ENCODE results near the gene WDR88. TPM values are rescaled to one million over a fixed set of nuclear protein-coding genes. Genes with fewer than 3 reads are reported as not detected.
"Not testable (repeated sequence)": the region's sequence is repeated elsewhere in the genome, so short reads cannot be mapped to it uniquely, and the experiment has no call there.

The WDR88 gene
- total RNA-seq, 1 donor from 2014 or later, result not detected

DNA sequence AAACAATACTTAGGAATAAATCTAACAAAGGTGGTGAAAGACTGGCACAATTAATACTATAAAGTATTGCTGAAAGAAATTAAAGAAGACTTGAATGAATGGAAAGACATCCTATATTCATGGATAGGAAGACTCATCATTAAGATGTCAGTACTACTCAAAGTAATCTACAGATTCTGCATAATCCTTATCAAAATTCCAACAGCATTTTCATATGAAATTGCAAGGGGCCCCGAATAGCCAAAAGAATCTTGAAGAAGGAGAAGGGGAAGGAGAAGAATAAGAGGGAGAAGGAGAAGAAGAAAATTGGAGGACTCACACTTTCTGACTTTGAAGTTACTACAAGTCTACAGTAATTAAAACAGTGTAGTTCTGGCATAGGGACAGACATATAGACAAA, 36.6 kb downstream of the WDR88 start:
- intact Hi-C loops (cut with micrococcal nuclease), result no loop called here

DNA sequence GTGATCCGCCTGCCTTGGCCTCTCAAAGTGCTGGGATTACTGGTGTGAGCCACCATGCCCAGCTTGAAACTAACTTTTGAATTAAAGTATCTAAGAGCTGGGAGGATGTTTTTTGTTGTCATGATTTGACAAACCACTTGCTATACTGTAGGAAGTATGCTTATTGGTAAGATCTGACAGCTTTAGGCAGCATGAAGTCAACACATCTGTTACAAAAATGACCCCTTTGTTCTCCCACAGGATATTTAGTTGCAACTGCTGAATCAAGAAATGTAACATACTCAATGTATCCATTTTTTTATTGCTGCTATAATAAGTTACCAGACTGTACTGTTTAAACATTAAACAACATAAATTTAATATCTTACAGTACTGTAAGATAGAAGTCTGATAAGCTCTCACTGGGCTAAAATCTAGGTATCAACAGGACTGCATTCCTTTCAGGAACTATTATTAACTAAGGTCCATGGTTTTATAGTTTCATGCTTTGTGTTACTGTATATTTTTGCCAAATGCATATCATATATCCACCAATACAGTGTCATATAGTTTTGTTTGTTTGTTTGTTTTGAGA, 39.4 kb downstream of the WDR88 start:
- intact Hi-C loops (cut with micrococcal nuclease), result no loop called here

DNA sequence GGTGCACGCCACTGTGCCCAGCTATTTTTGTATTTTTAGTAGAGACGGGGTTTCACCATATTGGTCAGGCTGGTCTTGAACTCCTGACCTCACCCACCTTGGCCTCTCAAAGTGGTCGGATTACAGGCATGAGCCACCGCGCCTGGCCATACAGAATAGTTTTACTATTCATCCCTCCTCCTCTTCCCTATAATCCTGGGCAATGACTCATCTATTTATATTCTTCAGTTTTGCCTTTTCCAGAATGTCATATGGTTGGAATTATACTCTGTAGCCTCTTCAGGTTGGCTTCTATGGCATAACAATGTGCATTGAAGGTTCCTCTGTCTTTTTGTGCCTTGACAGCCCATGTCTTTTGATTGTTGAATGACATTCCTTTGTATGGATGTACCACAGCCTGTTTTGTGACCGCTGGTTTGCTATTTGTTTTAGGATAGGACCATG, 40.0 kb downstream of the WDR88 start:
- intact Hi-C loops (cut with micrococcal nuclease), result no loop called here

DNA sequence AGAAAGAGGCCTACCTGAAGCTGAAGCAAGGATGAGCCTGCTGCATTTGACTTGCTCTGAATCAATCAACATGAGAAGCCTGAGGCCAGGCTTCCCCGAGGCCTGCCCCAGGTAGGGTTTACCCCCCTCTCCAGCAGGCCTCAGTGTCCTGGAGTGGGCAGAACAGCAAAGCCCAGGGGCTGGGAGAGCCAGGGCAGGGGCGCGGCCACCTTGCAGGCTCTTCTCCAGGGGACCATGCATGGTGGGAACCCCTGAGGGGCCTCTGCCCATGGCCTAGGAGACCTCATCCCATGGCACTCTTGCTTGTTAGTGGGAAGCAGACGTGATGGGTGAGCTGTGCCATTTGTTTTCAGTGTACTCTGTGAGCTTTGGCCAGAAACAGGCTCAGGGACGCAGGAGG, 42.3 kb downstream of the WDR88 start:
- intact Hi-C loops (cut with micrococcal nuclease), result no loop called here

DNA sequence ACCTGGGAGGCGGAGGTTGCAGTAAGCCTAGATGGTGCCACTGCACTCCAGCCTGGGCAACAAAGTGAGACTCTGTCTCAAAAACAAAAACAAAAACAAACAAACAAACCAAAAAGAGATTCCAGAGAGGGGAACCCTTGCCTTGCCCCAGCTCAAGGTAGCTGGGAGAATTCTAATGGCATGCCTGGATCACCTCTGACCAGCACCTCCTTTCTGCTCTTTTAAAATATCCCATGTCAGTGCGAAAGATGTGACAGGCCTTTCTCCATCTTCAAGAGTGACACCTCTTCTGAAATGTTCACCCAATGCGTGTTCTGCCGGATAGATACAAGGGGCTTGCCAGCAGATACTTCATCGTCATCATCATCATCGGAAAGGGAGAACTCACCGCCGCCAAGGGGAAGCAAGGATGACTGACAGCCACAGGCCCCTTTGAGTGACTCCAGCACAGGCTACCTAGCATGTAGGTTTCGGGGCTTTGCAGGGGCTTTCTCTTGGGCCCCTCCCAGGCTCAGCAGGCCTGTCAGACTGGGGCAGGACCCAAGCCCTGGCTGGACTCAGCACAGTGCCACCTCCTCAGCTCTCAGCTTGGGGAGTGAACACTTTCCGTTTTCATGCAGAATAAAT, 43.4 kb downstream of the WDR88 start:
- intact Hi-C loops (cut with micrococcal nuclease), result loop anchor here (5.0 kb wide), 2 partner anchors 112 to 828 kb away; partner anchors contain the start of gene ZNF507

DNA sequence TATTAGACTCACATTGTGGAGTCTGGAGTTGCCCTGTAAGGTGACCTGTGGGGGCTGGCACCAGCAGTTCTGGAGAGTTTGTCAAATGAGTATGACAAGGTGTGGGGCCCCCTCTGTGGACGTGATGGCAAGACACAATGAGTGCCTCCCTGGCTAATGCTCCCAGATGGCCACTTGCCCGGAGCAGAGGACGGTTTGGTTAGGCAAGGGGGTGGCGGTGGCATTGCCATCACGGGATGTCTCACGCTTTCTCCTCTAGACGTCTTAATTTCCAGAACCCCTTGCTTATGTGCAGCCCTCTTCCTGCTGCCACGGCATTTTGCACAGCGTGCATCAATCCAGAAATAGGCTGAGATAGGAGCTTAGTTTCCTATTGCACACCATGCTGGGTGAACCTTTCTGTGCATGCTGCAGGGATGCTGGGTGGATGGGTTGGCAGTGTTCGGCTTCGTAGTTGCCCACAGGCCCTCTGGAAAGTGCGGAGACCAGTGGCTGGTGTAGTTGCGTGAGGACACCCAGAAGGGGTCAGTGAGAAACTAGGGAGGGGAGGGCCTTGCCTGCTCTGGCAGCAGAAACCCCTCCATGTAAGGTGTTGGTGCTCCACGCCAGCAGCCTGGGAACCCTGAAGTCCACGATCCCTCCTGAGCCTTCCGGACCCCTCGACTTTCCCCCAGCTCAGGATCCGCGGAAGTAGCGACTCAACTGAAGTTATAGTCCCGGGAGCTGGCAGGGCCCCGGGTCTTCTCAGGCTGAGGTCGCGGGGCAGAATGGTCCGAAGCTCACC, 44.2 kb downstream of the WDR88 start:
- intact Hi-C loops (cut with micrococcal nuclease), result loop anchor here (2.0 to 5.0 kb wide), 6 partner anchors 95 to 1961 kb away; partner anchors contain the start of genes DPY19L3, GPATCH1 and ZNF507

DNA sequence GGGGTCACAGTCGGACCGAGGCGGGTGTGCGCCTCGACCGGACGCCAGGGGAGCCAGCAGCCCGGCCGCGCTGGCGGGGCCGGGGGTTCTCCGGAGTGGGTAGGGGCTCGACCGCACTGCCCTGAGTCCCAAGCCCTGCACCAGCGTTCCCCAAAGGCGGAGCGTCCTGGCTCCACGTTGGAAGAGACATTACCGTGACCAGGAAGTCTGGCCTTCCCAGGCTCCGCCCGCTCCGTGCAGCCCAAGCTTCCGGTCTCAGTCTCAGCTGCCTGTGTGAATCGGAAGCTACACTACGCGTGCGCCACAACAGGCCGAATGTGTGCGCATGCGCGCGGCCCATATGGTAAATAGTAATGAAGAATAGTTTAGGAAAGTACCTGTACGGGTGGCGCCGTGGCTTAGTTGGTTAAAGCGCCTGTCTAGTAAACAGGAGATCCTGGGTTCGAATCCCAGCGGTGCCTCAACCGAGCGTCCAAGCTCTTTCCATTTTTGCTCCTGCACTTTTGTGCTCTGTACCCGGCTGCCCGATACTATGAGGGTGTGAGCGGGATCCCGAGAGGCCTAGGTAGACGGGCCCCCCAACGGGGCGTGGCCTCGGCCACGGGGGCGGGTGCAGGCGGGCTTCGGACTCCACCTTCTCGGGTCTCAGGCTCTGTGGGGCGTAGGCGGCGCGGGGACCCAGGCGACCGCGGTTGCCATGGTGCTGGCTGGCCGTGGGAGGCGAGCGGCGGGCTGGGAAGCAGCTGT, 44.9 kb downstream of the WDR88 start:
- intact Hi-C loops (cut with micrococcal nuclease), result loop anchor here (1.0 to 5.0 kb wide), 16 partner anchors 17 to 1962 kb away; partner anchors contain the start of genes ANKRD27, CEBPG, DPY19L3 and FAAP24

DNA sequence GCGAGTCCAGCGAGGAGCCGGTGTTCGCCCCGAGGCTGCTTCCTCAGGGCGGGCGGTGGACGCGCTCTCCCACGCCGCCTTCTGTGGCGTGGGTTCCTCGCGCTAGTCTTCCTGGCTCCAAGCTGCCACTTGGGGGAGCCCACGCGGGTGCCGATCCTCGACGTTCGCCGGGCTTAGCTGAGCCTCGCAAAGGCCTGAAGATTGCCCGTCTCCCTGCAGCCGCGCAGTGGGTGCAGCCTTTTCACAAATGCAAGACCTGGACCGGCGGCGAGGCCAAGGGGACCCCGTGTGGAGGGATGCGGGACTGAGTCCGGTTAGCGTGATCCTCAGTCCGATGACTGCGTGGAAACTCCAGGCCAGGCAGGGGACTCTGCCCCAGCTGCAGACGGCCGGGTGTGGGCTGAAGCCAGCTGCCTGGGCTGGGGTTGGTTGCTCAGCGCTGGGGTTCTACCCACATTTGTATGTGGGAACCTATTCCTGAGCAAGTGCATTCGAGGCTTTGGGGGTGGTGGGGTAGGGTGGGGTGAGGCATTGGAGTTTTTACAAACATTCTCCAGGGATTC, 45.6 kb downstream of the WDR88 start:
- intact Hi-C loops (cut with micrococcal nuclease), result loop anchor here (1.0 to 5.0 kb wide), 16 partner anchors 17 to 1963 kb away; partner anchors contain the start of genes ANKRD27, CEBPG, DPY19L3 and FAAP24

DNA sequence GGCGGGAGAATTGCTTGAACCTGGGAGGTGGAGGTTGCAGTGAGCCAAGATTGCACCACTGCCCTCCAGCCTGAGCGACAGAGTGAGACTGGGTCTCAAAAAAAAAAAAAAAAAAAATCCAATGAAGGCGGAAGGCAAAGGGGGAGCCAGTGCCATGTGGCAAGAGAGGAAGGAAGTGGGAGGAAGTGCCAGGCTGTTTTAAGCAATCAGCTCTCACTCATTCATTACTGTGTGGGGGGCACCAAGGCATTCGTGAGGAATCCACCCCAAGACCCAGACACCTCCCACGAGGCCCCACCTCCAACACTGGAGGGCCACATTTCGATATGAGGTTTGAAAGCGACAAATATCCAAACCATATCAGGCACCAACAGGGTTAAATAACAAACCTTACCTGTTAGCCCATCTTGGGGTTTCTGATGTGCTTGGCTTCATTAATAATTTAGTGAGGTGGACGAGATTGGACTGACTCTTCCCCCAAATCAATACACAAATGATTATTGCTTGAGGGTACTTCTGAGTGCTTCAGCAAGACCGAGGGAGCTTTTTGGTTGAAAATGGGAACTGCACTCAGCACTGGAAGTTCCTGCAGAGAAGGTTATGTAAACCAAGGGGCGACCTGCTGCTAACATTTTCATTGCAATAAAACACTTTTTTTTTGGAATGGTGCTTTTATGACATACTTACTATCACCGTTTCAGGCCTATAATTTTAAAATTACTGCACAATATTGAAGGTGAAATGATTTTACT, 54.7 kb downstream of the WDR88 start:
- intact Hi-C loops (cut with micrococcal nuclease), result no loop called here

DNA sequence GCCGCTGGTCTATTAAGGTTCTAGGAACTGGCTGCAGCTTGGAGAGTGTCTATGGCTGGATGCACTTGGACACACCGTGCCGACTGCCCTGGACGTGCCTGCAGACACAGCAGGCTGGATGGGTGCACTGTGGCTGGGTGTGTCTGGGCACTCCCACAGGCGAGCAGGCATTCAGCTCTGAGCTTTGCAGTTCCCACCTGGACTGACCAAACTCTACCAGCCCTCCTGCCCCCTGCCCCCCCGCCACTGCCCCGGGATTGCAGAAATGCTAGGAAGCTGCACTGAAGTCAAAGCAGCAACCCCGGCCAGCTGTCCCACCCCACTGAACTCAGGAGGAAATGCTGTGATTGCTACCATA, 55.2 kb downstream of the WDR88 start:
- intact Hi-C loops (cut with micrococcal nuclease), result no loop called here

DNA sequence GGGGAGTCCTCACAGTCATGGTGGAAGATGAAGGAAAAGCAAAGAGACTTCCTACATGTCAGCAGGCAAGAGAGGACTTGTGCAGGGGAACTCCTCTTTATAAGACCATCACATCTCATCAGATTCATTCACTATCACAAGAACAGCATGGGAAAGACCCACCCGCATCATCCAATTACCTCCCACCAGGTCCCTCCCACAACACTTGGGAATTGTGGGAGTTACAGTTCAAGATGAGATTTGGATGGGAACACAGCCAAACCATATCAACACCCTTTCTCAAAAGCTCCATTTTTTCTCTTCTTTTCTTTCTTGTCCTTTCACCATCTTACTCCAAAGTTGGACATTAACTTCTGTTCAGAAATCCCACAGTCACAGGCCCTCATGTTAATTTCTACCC, 57.5 kb downstream of the WDR88 start:
- intact Hi-C loops (cut with micrococcal nuclease), result no loop called here

DNA sequence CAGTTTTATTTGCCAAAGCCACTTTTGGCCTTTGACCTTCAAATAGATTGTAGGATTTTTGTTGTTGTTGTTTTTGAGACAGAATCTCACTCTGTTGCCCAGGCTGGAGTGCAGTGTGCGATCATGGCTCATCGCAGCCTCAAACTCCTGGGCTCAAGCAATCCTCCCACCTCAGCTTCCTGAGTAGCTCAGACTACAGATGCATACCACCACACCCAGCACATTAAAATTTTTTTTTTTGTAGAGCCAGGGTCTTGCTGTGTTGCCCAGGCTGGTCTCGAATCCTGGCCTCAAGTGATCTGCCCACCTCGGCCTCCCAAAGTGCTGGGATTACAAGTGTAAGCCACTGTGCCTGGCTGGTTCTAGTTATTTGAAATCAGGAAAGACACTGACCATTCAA, 59.2 kb downstream of the WDR88 start:
- intact Hi-C loops (cut with micrococcal nuclease), result not testable (repeated sequence)

DNA sequence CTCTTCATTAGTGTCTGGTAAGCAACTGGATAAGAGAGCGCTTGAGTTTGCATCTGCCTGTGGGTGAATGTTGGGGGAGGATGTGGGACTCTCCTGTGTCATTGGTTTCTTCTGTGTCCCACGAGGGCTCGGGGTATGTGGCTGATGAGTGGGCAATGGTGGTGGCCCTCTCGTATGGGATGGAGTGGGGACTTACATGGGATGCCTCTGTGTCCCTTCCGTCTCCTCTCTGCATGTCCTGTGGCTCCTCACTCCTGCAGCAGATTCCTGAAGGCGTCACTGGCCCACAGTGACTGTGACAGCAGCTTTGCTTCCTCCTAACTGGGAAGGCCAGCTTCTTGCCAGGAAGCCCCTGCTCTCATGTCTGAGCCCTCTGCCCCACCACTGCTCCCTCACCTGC, 59.6 kb downstream of the WDR88 start:
- intact Hi-C loops (cut with micrococcal nuclease), result no loop called here

DNA sequence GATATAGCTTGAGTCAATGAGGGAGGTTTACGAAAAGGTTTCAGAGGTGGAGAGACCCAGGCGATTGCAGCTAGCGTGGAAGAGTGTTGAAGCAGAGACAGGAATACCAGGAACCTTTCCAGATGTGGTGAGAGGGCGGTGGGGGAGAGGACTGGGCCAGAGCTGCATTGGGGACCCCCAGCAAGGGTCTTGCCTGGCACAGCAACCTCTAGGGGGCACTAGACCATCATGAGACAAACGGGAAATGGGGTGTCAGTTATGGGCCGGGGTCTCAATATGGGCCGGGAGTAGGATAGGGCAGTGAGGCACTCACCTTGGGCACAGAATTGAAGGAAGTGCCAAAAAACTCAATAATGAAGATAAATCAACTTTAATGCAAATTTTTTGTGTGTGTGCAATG, 60.1 kb downstream of the WDR88 start:
- intact Hi-C loops (cut with micrococcal nuclease), result no loop called here

DNA sequence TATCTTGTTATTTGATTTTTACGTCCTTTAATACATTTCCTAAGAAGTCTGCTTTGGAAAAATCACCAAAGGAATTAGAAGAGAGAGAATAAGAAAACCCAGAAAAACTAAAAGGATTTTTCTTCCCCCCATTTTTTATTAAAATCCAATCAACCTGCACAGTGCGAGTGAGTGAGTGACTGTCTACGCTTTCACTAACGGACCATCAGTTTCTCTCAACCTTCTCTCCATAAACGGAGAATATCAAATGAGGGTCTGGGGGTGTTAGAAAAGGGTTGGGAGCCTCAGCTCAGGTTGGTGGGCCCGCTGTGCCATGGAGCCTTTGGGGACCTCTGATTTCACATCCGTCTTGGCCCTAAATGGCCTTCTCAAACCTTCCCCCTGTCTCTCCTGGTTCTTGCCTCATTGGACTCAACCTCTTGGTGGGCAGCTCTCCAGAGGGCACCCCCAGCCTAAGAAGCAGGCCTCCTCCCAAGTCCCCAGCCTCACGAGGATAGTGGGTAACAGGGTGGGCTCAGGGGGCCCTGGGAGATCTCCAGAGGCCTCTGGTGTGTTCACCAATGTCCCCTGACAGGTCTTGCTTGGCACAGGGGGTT, 61.5 kb downstream of the WDR88 start:
- intact Hi-C loops (cut with micrococcal nuclease), result no loop called here

DNA sequence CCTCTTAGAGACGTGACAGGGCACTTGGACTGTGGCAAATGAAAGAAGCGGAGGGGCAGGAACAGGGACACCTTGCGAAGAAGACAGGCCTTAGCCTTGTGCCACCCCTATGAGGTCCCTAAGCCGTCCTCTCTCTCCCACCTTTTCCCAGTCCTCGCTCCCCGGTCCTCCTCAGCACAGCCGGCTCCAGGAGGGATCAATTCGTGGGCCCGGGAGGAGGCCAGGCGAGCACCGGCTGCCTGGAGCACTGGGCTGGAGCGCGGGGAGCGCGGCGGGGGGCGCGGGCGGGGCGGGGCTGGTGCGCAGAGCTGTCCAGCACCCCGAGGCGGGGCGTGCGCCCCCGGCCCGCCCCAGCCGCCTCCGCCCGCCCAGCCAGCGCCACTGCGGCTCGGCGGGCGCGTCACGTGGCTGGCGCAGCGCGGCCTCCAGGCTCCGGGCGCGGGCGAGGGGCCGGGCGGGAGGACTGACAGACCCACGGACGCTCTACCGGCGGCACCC, 62.0 kb downstream of the WDR88 start, which contains the start of gene LRP3:
LRP3 (plus strand) TSS at position 466 of the 498 bp plus-strand sequence. CDS start 456 bp downstream, outside the sequence.
- intact Hi-C loops (cut with micrococcal nuclease), result no loop called here

DNA sequence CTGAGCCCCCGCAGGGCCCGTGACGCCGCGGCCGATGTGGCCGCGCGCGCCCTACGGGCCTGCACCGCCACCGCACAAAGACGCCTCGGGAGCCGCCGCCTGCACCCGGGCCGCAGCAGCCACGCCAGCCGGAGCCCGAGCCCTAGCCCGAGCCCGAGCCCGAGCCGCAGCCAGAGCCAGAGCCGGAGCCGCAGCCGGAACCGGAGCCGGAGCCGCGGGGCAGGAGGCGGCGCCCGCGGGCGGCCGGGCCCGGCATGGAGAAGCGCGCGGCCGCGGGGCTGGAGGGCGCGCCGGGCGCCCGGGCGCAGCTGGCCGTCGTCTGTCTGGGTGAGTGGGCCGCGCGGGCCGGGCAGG, 62.6 kb downstream of the WDR88 start:
- intact Hi-C loops (cut with micrococcal nuclease), result no loop called here

DNA sequence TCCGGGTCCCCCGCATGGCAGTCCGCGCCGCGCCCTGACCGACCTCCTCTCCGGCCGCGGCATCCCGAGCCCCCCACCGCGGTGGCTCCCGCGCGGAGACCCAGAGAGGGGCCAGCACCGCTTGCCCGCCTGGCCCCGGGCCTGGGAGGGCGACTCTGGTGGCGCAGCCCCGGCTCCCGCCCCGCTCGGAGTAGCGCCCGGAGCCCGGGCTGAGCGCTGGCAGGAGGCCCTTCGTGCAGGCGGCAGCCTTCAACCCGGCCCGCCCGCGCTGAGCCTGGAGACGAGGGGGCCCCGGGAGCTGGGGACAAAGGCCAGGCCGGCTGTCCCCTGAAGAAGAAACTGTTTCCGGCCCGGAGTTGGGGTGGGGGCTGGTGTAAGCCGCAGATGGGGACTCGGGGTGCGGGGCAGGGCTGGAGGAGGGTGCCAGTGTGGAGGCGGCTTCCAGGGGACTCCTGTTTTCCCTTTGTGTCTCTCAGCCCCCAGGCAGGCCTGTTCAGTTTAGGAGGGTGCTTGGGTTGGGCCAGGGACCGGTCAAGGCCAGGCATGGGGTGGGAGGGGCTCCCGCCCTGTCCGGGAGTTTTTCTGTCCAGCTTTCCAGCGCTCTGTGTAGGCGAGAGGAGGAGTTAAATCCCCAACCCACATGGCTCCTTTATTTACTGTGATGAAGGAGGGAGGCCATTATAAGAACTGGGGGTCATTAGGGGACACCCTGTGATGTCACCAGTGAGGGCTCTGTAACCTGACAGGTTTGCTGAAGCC, 63.2 kb downstream of the WDR88 start:
- intact Hi-C loops (cut with micrococcal nuclease), result no loop called here

Measured in T-helper 1 cell treated with Interleukin-12 subunit alpha and Interleukin-12 subunit beta and Interleukin-4 antibody, amounts not matched to agents 30 ng/mL and 1 ng/mL, for 36 hours (primary cell).